Measurements from ENCODE around the gene PARVA.

PARVA gene

GRCh38 chr11:12459865-12460444 is 82.6 kb downstream of the PARVA start:
- no peak for DNase-seq (ENCODE audit: low spot score)

- DNase-seq (ENCODE audit: low spot score): no peak
Measured at GRCh38 chr11:12460466-12460865, 83.1 kb downstream of the PARVA start.

- DNase-seq (ENCODE audit: low spot score): no peak
Measured at GRCh38 chr11:12461516-12461915, 84.1 kb downstream of the PARVA start.

- DNase-seq (ENCODE audit: low spot score): no peak
Measured at GRCh38 chr11:12464303-12464702, 86.9 kb downstream of the PARVA start.

GRCh38 chr11:12465332-12465731 is 88.0 kb downstream of the PARVA start:
- no peak for DNase-seq (ENCODE audit: low spot score)

GRCh38 chr11:12467610-12468009 is 90.2 kb downstream of the PARVA start:
- DNase-seq (ENCODE audit: low spot score): no peak

GRCh38 chr11:12469451-12469850 is 92.1 kb downstream of the PARVA start:
- DNase-seq (ENCODE audit: low spot score): no peak

GRCh38 chr11:12470236-12470635 is 92.9 kb downstream of the PARVA start:
- no peak for DNase-seq (ENCODE audit: low spot score)

- no peak for DNase-seq (ENCODE audit: low spot score)
Measured at GRCh38 chr11:12472401-12473005, 95.1 kb downstream of the PARVA start.

GRCh38 chr11:12473381-12473780 is 96.0 kb downstream of the PARVA start:
- DNase-seq (ENCODE audit: low spot score): no peak

- no peak for DNase-seq (ENCODE audit: low spot score)
Measured at GRCh38 chr11:12474871-12475270, 97.5 kb downstream of the PARVA start.

- no peak for DNase-seq (ENCODE audit: low spot score)
Measured at GRCh38 chr11:12478743-12479142, 101.4 kb downstream of the PARVA start.

GRCh38 chr11:12480401-12480800 is 103.0 kb downstream of the PARVA start:
- no peak for DNase-seq (ENCODE audit: low spot score)

GRCh38 chr11:12482839-12483238 is 105.5 kb downstream of the PARVA start:
- DNase-seq (ENCODE audit: low spot score): no peak

- no peak for DNase-seq (ENCODE audit: low spot score)
Measured at GRCh38 chr11:12483604-12484003, 106.2 kb downstream of the PARVA start.

GRCh38 chr11:12485328-12485727 is 108.0 kb downstream of the PARVA start:
- no peak for DNase-seq (ENCODE audit: low spot score)

GRCh38 chr11:12489246-12489772 is 111.9 kb downstream of the PARVA start:
- no peak for DNase-seq (ENCODE audit: low spot score)

GRCh38 chr11:12494699-12495098 is 117.3 kb downstream of the PARVA start:
- DNase-seq (ENCODE audit: low spot score): no peak

GRCh38 chr11:12496181-12497025 is 119.0 kb downstream of the PARVA start:
- no peak for DNase-seq (ENCODE audit: low spot score)

GRCh38 chr11:12497431-12497830 is 120.1 kb downstream of the PARVA start:
- DNase-seq (ENCODE audit: low spot score): no peak

GRCh38 chr11:12499071-12499470 is 121.7 kb downstream of the PARVA start:
- DNase-seq (ENCODE audit: low spot score): no peak

- DNase-seq (ENCODE audit: low spot score): no peak
Measured at GRCh38 chr11:12502046-12502445, 124.7 kb downstream of the PARVA start.

- DNase-seq (ENCODE audit: low spot score): no peak
Measured at GRCh38 chr11:12503039-12503484, 125.7 kb downstream of the PARVA start.
